GM12891 (cell line): ENCODE results near the gene NMNAT1.

Experiments
- DNase-seq: peaks from one replicate; pipeline ENCODE4 v3.0.0; 2011; ENCODE audit warnings: low spot score; ENCODE audit not compliant: insufficient read length
- FAIRE-seq: peaks from 2 replicates; lab custom pipeline; 2011; peaks lifted over from hg19 to GRCh38; lab: Jason Lieb, UNC
- PAX5 ChIP-seq: IDR thresholded peaks from 2 replicates; pipeline ENCODE4 v1.6.1; 2011; ENCODE audit warnings: low read length, moderate library complexity, mild to moderate bottlenecking; ENCODE audit not compliant: insufficient read depth, severe bottlenecking
- POLR2A ChIP-seq: IDR thresholded peaks from 2 replicates; pipeline ENCODE4 v1.6.1; 2011; ENCODE audit warnings: low read depth, low read length, control low read depth
- POLR2AphosphoS5 ChIP-seq: IDR thresholded peaks from 2 replicates; pipeline ENCODE4 v1.6.1; 2011; ENCODE audit warnings: low read depth, low read length, control low read depth
- POU2F2 ChIP-seq: IDR thresholded peaks from 2 replicates; pipeline ENCODE4 v1.6.1; 2011; ENCODE audit warnings: low read depth, mild to moderate bottlenecking, control low read depth, low read length, moderate library complexity
- SPI1 ChIP-seq: IDR thresholded peaks from 2 replicates; pipeline ENCODE4 v1.6.1; 2011; ENCODE audit warnings: low read depth, low read length, control low read depth
- TAF1 ChIP-seq: IDR thresholded peaks from 2 replicates; pipeline ENCODE4 v1.6.1; 2011; ENCODE audit warnings: low read depth, low read length, control low read depth

The NMNAT1 gene

GRCh38 chr1:10032590-10033358 is 89.5 kb downstream of the NMNAT1 start, which contains the start of gene UBE4B:
Gene UBE4B (plus strand): TSS chr1:10032958. CDS start chr1:10033671, 713 bp downstream.
- FAIRE-seq (peak; percentile 100), DNase-seq (peak; percentile 97)
- TF ChIP-seq POLR2AphosphoS5: no peak
- TF ChIP-seq SPI1: peak; percentile 26; the same call in 1 of the 2 replicates
- TF ChIP-seq POLR2A: no peak
- TF ChIP-seq POU2F2: no peak
- peak; percentile 54 for TF ChIP-seq PAX5
- TF ChIP-seq TAF1: peak; percentile 70

DNA sequence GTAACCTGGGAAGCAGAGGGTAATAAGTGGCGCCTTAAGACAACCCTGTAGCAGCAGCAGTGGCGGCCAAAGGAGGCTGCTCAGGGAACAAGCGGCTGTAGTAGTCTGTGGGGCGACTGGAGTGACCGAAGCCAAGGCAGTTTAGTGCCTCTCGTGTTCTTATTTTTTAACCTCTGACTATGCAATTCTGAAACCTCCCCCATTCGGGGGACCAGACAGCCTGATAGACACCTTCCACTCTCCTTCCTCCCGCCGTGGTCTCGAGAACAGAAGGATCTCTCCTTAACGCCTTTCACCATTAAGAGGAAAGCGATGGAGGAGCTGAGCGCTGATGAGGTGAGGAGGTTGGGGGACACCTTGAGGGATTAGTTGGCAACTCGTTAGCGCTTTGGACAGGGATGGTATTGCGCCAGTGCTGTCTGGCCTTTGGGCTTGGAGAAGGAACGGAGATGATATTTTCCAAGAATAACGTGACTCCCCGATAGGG is 90.1 kb downstream of the NMNAT1 start:
- no peak for TF ChIP-seq SPI1
- TF ChIP-seq POU2F2: no peak
- TF ChIP-seq POLR2A: no peak
- TF ChIP-seq POLR2AphosphoS5: no peak
- TF ChIP-seq TAF1: no peak
- TF ChIP-seq PAX5: no peak
- DNase-seq (no peak), FAIRE-seq (no peak)
